ENCODE data around the gene PRICKLE3. TPM values are rescaled to one million over a fixed set of nuclear protein-coding genes. Genes with fewer than 3 reads are reported as not detected.
"Not testable (repeated sequence)": the region's sequence is repeated elsewhere in the genome, so short reads cannot be mapped to it uniquely, and the experiment has no call there.

The PRICKLE3 gene
- total RNA-seq, 1 donor from 2014 or later, result 11.3 TPM

DNA sequence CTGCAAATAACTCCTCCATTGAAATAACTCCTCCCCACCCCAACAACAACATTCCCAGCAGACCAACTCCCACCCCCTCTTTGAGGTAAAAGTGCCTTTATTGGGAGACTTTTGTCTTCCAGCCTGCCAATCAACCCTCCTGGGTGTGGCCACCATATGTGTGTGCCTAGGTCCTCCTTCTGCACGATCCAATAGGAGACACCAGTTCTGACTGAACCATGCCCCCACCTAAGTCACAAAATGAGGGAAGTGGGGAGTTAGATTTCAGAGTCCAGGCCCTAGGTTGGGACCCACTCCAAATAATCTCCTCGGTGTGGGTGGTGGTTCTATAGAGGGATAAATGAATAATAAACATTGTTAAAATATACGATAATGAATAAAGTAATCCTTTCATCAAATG, 11.4 kb downstream of the PRICKLE3 start:
- Mint-ChIP-seq H3K4me1 (ENCODE audit: unreplicated experiment) (no peaks in the 10 kb centered on the region), H3K27me3 (ENCODE audit: unreplicated experiment) (peaks cover 2% of the 10 kb centered on the region), H3K36me3 (ENCODE audit: low read depth, unreplicated experiment) (peaks cover 23% of the 10 kb centered on the region), H3K27ac (ENCODE audit: unreplicated experiment) (no peak overlapping the region), H3K9me3 (ENCODE audit: unreplicated experiment) (no peaks in the 10 kb centered on the region), H3K4me3 (ENCODE audit: unreplicated experiment) (no peak overlapping the region)
- no peak for TF ChIP-seq CTCF (IDR thresholded peaks at IDR 0.05; ENCODE audit: unreplicated experiment)
- DNase-seq (ENCODE audit: low spot score), result no peak

DNA sequence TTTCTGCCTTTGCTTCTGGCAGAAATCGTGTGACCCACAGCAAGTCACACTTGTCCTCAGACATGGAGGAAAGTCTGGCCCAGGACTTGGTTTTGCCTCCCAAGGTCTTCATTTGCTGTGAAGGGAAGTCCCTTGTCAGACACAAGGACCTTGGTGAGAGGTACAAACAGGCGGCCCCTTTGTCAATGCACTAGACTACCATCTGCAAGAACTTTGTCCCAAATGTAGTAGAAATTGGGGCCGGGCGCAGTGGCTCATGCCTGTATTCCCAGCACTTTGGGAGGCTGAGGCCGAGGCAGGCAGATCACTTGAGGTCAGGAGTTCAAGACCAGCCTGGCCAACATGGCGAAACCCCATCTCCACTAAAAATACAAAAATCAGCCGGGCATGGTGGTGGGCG, 12.6 kb downstream of the PRICKLE3 start:
- DNase-seq (ENCODE audit: low spot score); H3K4me1 Mint-ChIP-seq (ENCODE audit: unreplicated experiment); H3K27ac Mint-ChIP-seq (ENCODE audit: unreplicated experiment); H3K9me3 Mint-ChIP-seq (ENCODE audit: unreplicated experiment); H3K27me3 Mint-ChIP-seq (ENCODE audit: unreplicated experiment): not testable (repeated sequence)
- Mint-ChIP-seq H3K36me3 (ENCODE audit: low read depth, unreplicated experiment) (peaks cover 16% of the 10 kb centered on the region), H3K4me3 (ENCODE audit: unreplicated experiment) (peak overlapping the region; percentile 37)

- Mint-ChIP-seq H3K9me3 (ENCODE audit: unreplicated experiment) (no peaks in the 10 kb centered on the region), H3K27ac (ENCODE audit: unreplicated experiment) (no peak overlapping the region), H3K36me3 (ENCODE audit: low read depth, unreplicated experiment) (peaks cover 16% of the 10 kb centered on the region), H3K27me3 (ENCODE audit: unreplicated experiment) (peaks cover 4% of the 10 kb centered on the region), H3K4me3 (ENCODE audit: unreplicated experiment) (peak overlapping the region; percentile 69), H3K4me1 (ENCODE audit: unreplicated experiment) (peaks cover 6% of the 10 kb centered on the region)
- no peak for DNase-seq (ENCODE audit: low spot score)
- no peak for TF ChIP-seq CTCF (IDR thresholded peaks at IDR 0.05; ENCODE audit: unreplicated experiment)
Measured at GRCh38 chrX:49172280-49172780, 13.8 kb downstream of the PRICKLE3 start.

- H3K9me3 Mint-ChIP-seq (ENCODE audit: unreplicated experiment), result no peaks in the 10 kb centered on the region
- peak within 1 kb of the TSS; percentile 69 for H3K4me3 Mint-ChIP-seq (ENCODE audit: unreplicated experiment)
- no peak for TF ChIP-seq CTCF (IDR thresholded peaks at IDR 0.05; ENCODE audit: unreplicated experiment)
- H3K27me3 Mint-ChIP-seq (ENCODE audit: unreplicated experiment), result peaks cover 5% of the 10 kb centered on the region
- H3K4me1 Mint-ChIP-seq (ENCODE audit: unreplicated experiment), result peaks cover 7% of the 10 kb centered on the region
- H3K36me3 Mint-ChIP-seq (ENCODE audit: low read depth, unreplicated experiment), result peaks cover 16% of the 10 kb centered on the region
- no peak within 1 kb of the TSS for H3K27ac Mint-ChIP-seq (ENCODE audit: unreplicated experiment)
- DNase-seq (ENCODE audit: low spot score), result no peak
Measured at GRCh38 chrX:49171752-49172279, 14.4 kb downstream of the PRICKLE3 start, which contains the start of gene PLP2. Gene PLP2 (plus strand): TSS chrX:49171898. CDS start chrX:49172001, 103 bp downstream.

DNA sequence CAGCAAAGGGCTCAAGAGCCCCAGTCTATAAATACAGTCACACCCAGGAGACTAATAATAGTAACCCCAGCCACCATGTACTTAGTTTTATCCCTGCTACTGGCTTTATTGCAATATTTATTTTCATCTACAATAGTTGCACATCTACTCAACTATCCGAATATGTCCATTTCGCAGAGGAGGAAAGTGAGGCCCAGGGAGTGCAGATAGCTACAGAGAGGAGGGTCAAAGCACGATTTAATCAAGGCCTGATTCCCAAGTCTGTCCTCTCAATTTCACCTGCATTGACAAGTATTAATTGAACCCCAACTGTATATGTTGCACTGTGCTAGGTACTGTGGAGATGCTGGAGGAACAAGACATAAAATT, 18.4 kb downstream of the PRICKLE3 start:
- no peaks in the 10 kb centered on the region for H3K36me3 Mint-ChIP-seq (ENCODE audit: low read depth, unreplicated experiment)
- no peak for TF ChIP-seq CTCF (IDR thresholded peaks at IDR 0.05; ENCODE audit: unreplicated experiment)
- no peak for DNase-seq (ENCODE audit: low spot score)
- H3K4me3 Mint-ChIP-seq (ENCODE audit: unreplicated experiment), result no peak overlapping the region
- H3K4me1 Mint-ChIP-seq (ENCODE audit: unreplicated experiment), result peaks cover 16% of the 10 kb centered on the region
- H3K9me3 Mint-ChIP-seq (ENCODE audit: unreplicated experiment), result no peaks in the 10 kb centered on the region
- H3K27ac Mint-ChIP-seq (ENCODE audit: unreplicated experiment), result no peak overlapping the region
- H3K27me3 Mint-ChIP-seq (ENCODE audit: unreplicated experiment), result peaks cover 9% of the 10 kb centered on the region

Measured in endothelial cell (in vitro differentiated cells).